HG03066 (cell line): ENCODE data around the gene HAL.

Experiments
- ATAC-seq: cut with Tn5 transposase; IDR thresholded peaks from one replicate; pipeline ENCODE4 v1.9.1; 2021; ENCODE audit warnings: low read depth; ENCODE audit not compliant: unreplicated experiment

HAL gene

DNA sequence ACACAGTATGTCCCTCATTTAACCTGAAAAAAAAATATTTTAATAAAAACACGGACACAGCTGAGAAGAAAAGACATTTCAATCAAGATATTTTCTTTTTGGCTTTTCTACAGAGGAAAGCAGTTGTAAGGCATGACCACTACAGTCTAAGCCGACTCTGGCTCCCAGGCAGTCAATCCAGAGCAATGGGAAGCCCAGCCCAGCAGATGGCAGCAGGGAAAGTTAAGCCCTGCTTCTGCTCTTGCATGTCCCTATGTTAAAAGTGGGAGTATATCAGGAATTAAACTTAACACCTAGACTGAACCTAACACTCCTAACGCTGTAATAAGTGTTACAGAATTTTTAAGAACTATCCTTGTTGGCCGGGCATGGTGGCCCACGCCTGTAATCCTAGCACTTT lies 19.5 kb upstream of the HAL start:
- ATAC-seq = no peak

DNA sequence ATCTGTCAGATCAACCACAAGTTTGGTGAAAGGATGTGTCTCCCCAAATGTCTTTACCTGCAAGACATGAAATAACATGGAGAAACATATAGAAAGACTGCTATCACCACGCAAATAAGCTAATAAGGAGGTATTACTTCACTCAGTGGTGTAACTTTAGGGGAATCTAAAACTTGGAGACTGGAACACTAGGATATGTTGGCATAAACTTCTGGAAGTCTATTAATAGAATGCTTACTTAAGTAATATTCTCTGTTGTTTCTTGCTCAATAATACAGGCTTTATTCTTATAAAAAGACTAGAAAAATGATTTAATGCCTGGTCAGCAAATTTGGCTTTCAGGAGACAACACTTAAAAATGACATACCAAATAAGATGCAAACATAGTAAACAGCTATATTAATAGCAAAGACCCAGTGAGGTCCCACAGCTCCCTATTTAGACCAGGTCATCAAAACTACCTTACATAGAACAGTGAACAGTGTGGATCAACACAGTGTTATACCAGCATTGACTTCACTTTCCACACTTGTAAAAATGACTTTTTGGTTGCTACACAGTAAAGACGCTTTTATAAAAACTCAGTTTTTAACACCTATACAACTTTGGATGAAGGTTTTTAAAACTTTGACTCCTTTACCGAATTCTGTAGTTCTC lies 18.9 kb upstream of the HAL start:
- ATAC-seq = no peak

GRCh38 chr12:96007729-96008128 lies 11.6 kb upstream of the HAL start:
- ATAC-seq = no peak

DNA sequence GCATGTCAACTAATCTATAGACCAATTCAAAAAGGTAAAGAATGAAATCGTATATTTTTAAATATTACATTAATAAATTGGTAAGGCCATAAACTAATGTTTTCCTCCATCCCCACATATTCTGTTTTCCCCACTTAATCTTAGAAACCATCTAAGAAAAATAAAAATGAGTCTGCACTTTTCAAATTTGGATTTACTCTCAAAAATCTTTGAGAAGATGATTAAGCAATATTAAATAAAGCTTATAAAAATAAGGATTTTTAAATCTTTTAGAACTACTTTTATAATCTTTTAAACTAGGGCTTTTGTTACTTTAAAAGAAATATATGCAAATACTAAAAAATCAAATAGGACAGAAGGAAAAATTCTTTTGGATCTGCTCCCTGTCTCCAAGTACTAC lies 10.6 kb upstream of the HAL start:
- no peak for ATAC-seq

GRCh38 chr12:96000858-96001257 lies 4.7 kb upstream of the HAL start:
- no peak for ATAC-seq

DNA sequence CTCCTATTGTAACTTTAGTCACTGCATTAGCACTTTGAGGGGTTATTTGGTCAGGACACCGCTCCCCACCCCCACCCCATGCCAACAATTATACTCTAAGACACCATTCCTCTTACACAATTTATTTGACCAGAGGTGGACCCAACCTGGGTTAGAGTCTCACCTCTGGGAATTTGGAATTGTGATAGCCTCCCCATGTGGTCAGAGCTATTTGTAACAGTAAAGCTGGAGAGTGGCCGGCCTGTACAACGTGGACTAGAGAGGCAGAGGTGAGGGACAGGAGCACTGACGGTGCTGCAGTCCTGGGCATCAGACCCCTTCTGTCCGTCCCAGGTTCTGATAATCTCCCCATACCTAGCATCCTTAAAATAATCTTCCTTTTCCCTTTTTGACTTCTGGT lies 3.3 kb upstream of the HAL start:
- no peak for ATAC-seq

DNA sequence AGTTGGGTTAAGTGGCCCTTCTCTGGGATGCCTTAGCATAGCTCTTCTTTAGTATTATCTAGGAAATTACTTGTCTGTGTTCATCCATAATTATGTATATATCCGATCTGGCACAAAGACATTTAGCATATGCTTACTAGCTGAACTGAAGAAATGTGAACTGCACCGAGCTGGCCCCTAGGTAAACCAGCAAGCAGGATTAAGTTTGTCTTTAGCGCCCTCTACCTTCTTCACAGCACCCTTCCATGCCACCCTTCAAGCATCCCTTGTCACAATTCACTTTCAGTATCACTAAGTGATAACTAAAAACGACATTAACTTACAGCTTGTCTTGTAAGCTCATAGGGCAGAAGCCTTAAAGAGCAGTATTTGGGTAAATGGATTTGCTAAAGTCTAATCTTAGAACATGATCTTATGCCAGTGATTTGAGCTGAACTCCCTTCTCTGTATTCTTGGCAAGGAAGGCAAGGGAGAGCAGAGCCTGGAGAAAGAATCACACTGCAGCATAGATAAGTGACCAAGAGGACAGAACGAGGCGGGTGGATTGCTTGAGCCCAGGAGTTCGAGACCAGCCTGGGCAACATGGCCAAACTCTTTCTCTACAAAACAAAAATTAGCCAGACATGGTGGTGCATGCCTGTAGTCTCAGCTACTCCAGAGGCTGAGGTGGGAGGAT lies 2.6 kb upstream of the HAL start:
- ATAC-seq = peak; percentile 90

DNA sequence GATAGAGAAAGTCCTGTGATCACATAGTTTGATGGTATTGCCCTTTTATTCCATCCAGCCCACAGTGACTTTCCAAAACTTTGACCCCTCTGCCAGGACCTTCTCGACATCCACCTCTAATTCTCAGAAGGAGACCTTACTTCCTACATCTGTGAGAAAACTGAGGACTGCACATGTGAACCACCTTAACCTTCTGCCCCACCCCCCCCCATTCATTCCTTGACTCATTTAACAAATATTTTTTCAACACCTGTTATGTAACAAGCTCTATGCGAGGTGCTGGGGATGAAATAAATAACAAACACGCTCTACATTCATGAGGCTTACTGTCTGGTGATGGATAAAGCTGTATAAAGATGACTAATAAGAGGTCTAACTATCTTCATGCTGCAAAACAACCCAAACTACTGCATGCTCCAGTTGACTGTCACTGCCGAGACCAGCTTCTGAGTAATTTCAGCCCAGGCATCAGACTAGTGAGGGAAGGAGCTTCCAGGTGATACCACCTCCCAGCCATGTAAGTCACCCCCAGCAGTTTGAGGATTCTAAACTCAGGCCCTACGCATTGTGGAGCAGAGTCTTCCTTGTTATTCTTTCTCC lies 1.9 kb upstream of the HAL start:
- no peak for ATAC-seq

GRCh38 chr12:95997276-95997675 lies 1.1 kb upstream of the HAL start:
- no peak for ATAC-seq

GRCh38 chr12:95995238-95996031 lies 709 bp downstream of the HAL start:
- ATAC-seq = no peak

GRCh38 chr12:95994476-95994875 lies 1.7 kb downstream of the HAL start:
- ATAC-seq = no peak

- ATAC-seq = no peak
Measured at GRCh38 chr12:95993907-95994306, 2.2 kb downstream of the HAL start.

- no peak for ATAC-seq
Measured at GRCh38 chr12:95990136-95990535, 6.0 kb downstream of the HAL start.

GRCh38 chr12:95989504-95990123 lies 6.5 kb downstream of the HAL start:
- no peak for ATAC-seq

- ATAC-seq = no peak
Measured at GRCh38 chr12:95988506-95989275, 7.5 kb downstream of the HAL start.

- no peak for ATAC-seq
Measured at GRCh38 chr12:95986635-95987570, 9.2 kb downstream of the HAL start.

GRCh38 chr12:95984682-95985081 lies 11.5 kb downstream of the HAL start:
- ATAC-seq = no peak

GRCh38 chr12:95982602-95983001 lies 13.5 kb downstream of the HAL start:
- ATAC-seq = no peak

GRCh38 chr12:95980437-95980836 lies 15.7 kb downstream of the HAL start:
- no peak for ATAC-seq
